Measurements from ENCODE around the gene ZBTB3. TPM values are rescaled to one million over a fixed set of nuclear protein-coding genes. Genes with fewer than 3 reads are reported as not detected.

ZBTB3 gene
- total and polyA plus RNA-seq, 9 of the 15 experiments (the other 6 are each of a cell fraction or from before 2014, with no cell fraction given), result 1.9 to 10.0 (median 4.9) TPM

- no peaks in the 10 kb centered on the region for H3K9me3 ChIP-seq (replicated peaks; ENCODE audit: control insufficient read depth, insufficient read depth, low read depth, low read length)
- BruUV-seq (replicated peaks), result no TSS peak
- no peaks in the 10 kb centered on the region for H3K27me3 ChIP-seq (ENCODE audit: control insufficient read depth in 2 of 2, insufficient read depth in 2 of 2, low read length in 2 of 2)
- 90% methylated on average over 6 of the region's 6 CpGs for WGBS (ENCODE audit: insufficient coverage, low coverage, missing lambda C conversion rate)
- no peak overlapping the region for H3K27ac ChIP-seq (ENCODE audit: extremely low read depth, low read depth, low read length)
- peak overlapping the region in 1 of 2 experiments; percentile 81; a peak in 1 of 4 replicates for H3K9ac ChIP-seq (ENCODE audit: insufficient read depth in 1 of 2, low read depth in 2 of 2, low read length in 2 of 2)
- FAIRE-seq (no peak), ATAC-seq (no peak), DNase-seq (ENCODE audit: extremely low read depth in 1 of 4, low spot score in 3 of 4) (no peak)
- peaks cover 48% of the 10 kb centered on the region for H3K36me3 ChIP-seq (ENCODE audit: control insufficient read depth, insufficient read depth, low read length)
- ChIA-PET CTCF (ENCODE audit: low intra/inter-chr PET ratio) (no interaction called here), POLR2A (interaction anchor here (0.6 to 2.4 kb wide), 7 partner anchors 12 to 110 kb away, joined by 3 to 7 read pairs (median 4); no protein-coding TSS in a partner anchor)
- in situ Hi-C loops (cut with MboI), result no loop called here
- intact Hi-C loops (cut with micrococcal nuclease), result no loop called here
- peaks cover 28% of the 10 kb centered on the region for H3K79me2 ChIP-seq (ENCODE audit: control insufficient read depth, insufficient read depth, low read length)
- no peak overlapping the region for H3K4me2 ChIP-seq (ENCODE audit: insufficient read depth, low read length)
- no peak overlapping the region for H3K4me3 ChIP-seq
- no peaks in the 10 kb centered on the region for H3K9me1 ChIP-seq (ENCODE audit: control insufficient read depth, insufficient read depth, low read length)
- no peak overlapping the region for H2AFZ ChIP-seq (ENCODE audit: low read depth, low read length)
- H4K20me1 ChIP-seq (replicated peaks; ENCODE audit: control insufficient read depth, insufficient read depth, low read length), result no peaks in the 10 kb centered on the region
- H3K4me1 ChIP-seq (replicated peaks in 1 of 2; ENCODE audit: control insufficient read depth in 2 of 2, insufficient read depth in 2 of 2, low read length in 2 of 2), result peaks cover 9 to 24% of the 10 kb centered on the region in 2 experiments
- TF ChIP-seq ZNF592 (IDR thresholded peaks at IDR 0.05) (no peak), MYC (IDR thresholded peaks at IDR 0.05; ENCODE audit: low read depth, low read length) (no peak), MYC (CRISPR knock-in tag; IDR thresholded peaks at IDR 0.05; ENCODE audit: borderline replicate concordance, low read depth) (no peak), FOS (IDR thresholded peaks at IDR 0.05; ENCODE audit: extremely low read depth, insufficient read length) (no peak), CUX1 (CRISPR knock-in tag; IDR thresholded peaks at IDR 0.05) (no peak), PTTG1 (tag; IDR thresholded peaks at IDR 0.05; ENCODE audit: low read depth) (no peak)
Measured at GRCh38 chr11:62774407-62774806, 20.4 kb upstream of the ZBTB3 start.

Data from K562 (cell line).